HS-5 (cell line): ENCODE data around the gene SUCO.
"Not testable (repeated sequence)": the region's sequence is repeated elsewhere in the genome, so short reads cannot be mapped to it uniquely, and the experiment has no call there.

Experiments used
- DNase-seq: peaks from one replicate; pipeline ENCODE4 v3.0.0-alpha.2; 2012; ENCODE audit warnings: low read depth

The SUCO gene, protein sequence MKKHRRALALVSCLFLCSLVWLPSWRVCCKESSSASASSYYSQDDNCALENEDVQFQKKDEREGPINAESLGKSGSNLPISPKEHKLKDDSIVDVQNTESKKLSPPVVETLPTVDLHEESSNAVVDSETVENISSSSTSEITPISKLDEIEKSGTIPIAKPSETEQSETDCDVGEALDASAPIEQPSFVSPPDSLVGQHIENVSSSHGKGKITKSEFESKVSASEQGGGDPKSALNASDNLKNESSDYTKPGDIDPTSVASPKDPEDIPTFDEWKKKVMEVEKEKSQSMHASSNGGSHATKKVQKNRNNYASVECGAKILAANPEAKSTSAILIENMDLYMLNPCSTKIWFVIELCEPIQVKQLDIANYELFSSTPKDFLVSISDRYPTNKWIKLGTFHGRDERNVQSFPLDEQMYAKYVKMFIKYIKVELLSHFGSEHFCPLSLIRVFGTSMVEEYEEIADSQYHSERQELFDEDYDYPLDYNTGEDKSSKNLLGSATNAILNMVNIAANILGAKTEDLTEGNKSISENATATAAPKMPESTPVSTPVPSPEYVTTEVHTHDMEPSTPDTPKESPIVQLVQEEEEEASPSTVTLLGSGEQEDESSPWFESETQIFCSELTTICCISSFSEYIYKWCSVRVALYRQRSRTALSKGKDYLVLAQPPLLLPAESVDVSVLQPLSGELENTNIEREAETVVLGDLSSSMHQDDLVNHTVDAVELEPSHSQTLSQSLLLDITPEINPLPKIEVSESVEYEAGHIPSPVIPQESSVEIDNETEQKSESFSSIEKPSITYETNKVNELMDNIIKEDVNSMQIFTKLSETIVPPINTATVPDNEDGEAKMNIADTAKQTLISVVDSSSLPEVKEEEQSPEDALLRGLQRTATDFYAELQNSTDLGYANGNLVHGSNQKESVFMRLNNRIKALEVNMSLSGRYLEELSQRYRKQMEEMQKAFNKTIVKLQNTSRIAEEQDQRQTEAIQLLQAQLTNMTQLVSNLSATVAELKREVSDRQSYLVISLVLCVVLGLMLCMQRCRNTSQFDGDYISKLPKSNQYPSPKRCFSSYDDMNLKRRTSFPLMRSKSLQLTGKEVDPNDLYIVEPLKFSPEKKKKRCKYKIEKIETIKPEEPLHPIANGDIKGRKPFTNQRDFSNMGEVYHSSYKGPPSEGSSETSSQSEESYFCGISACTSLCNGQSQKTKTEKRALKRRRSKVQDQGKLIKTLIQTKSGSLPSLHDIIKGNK (N-terminal part only)

DNA sequence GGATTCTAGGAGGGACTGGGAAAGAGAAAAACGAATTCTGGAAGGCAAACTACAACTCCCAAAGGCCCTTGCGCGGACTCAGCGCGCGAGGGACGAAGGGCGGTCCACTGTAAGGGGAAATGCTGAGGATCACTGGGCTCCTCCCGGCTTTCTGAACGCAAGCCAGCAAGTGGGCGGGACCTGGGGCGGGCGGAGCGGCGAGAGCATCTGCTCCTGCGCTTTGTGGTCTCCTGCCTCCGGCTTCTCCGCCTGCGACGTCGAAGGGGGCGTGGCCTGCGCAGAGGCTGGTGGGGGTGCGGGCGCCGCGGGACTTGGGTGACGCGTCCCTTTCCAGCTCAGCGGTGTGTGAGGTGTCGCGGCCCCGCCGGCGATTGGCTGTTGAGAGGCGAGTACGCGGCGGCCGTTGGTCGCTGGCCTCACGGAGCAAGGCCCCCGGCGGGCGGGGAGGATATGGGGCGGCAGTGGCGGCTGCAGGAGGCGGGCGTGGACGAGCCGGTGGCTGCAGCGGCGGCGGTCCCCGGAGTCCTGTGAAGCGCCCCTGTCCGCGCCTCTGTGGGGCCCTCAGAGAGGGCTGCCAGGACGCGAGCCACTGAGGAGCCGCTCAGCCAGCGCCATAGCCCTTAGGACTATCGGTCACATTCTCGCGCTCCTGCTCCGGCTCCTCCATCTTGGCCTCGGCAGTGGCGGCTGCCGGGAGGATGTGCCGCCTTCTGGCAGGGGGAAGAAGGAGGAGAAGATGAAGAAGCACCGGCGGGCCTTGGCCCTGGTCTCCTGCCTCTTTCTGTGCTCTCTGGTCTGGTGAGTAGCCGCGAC lies at the start of gene SUCO:
TSS of gene SUCO (plus strand) at position 451 of the 813 bp plus-strand sequence. CDS start at position 737, 286 bp downstream.
- no peak for DNase-seq

DNA sequence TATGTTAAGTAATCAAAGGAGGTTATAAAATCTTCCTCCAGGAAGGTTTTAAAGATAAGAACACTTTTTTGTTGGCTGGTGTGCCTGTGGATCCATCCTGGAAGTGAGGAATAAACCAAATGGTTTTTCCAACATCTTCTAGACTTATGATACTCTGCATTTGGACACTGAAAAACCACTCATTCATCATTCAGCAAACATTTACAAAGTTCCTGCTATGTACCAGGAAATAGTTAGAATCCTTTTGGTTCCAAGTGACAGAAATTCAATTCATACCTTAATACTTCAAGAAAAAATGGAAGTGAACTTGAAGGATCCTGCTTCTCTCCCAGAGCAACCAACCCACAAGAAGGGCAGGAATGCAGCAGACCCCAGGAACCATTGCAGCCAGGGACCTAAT lies 49.5 kb upstream of the SUCO start:
- no peak for DNase-seq

DNA sequence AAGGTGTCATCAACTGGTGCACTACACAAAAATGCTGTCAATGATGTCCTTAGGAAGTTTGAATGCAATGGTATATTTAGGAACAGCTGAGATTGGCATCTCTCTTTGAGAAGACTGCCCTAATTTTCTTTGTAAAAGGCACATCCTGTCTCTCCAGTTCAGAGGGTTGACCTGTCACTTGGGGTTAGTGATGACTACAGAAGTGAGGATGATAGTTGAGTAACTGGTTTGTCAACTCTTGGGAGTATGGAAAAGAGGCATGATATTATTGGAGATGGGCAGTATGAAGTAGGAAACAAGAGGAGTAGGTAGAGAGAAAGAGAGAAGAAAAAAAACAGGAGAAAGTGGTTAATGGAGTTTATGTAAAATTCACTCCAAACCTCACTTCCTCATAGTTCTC lies 48.7 kb upstream of the SUCO start:
- no peak for DNase-seq

DNA sequence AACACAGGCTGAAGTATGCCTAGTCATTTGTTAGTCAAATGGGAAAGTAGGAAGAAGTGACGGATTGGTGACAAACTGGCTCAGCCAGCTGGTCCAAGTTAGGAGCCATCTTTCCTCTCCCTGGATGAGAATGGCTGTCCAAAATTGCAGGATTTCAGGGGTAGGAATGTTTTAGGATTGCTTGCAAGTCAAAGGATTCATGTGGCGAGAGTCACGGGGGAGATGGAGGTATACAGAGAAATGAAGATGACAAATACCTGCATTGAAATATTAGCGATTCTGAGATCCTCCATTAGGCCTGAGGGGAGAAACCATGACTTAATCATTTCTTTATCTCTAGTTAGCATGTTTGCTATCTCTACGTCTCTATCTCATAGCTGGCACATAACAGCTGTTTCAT lies 47.3 kb upstream of the SUCO start:
- DNase-seq, result no peak

DNA sequence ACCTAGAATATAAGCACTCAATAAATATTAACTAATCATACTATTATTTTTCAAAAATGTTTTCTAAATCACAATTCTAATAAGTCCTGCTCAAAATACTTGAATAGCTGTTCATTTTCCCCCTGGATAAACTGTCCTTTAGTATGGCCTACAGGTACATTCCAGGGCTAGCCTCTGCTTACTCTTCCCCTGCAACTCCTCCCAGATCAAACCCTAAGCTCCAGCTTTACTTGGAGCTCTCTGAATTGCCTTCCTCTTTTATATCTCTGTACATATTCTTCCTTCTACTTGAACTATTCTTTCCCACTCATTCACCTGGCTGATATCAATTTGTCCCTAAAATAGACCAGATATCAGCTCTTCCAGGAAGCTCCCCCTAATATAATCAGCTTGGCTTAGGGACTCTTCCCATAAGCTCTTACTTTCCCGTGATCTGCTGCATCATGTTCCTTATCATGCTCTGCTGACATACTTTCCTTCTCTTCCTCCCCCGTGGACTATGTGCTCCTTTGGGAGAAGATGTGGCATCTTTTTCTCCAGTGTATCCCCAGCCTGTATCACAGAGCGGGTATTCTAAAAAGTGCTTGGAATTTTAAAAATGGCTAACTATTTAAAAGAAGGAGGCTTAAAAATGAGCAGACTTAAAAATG lies 46.0 kb upstream of the SUCO start:
- no peak for DNase-seq

DNA sequence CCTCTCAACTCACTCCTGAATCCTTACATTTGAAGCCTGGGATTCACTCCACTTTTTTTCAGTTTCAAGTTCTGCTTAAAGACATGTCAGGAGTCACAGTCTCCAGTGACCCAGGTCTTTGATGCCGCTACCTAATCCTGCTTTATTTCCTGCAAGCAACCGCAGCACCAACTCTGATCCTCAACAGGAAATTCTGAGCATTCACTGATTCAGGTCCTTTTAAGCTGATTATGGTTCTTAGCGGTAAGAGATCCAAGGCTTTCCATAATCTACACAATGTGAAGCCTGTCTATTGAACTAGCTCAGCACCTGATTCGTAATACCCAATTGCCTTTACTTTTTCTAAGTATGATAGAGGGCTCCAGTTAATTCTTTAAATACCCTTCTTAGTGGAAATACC lies 45.4 kb upstream of the SUCO start:
- DNase-seq, result no peak

DNA sequence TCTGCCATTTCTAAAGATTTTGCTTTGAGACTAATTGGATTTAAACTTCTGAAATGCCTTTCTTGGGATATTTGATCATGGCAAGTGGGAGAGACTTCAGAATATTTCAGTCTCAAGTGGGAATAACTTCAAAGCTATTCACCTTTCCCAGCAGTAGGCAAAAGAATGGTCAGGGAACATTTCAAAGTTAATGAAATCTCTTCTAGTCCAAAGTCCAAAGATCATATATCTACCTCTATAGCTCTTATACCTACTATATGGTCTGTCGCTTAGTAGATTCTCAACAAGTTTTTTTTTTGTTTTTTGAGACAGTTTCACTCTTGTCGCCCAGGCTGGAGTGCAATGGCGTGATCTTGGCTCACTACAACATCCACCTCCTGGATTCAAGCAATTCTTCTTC lies 44.6 kb upstream of the SUCO start:
- DNase-seq, result no peak

DNA sequence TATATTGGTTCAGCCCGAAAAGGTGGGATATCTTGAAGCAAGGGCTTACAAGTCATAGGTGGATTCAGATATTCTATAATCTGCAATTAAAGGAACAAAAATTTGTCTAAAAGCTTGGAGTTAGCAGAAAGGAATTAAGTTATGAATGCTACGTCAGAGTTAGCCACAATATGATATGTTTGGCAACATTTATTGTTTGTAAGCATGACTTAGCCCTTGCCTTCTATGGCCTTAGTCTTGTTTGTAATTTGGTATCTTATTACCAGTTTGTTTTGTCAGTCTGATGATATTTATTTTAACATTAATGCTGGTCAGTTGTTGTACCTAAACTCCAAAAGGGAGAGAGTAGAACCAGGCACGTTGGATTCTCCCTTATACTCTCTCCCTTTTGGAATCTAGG lies 43.1 kb upstream of the SUCO start:
- no peak for DNase-seq

DNA sequence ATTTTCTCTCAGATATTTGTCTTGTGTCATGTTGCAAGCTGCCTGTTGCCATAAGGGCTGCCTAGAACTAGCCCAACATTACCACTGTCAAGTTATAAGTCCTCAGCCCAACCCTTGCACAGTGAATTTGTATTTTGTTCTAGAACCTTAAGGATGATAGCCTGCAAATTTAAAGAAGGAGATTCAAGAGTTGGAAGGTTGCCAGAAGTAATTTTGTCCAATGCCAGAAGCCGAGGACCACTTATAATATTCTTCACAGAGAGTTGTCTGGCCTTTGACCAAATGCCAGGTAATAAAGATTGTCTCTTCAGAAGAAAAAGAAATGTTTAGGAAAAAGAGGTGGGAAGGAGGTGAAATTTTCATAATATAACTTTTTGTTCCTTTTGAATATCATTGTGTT lies 40.5 kb upstream of the SUCO start:
- no peak for DNase-seq

DNA sequence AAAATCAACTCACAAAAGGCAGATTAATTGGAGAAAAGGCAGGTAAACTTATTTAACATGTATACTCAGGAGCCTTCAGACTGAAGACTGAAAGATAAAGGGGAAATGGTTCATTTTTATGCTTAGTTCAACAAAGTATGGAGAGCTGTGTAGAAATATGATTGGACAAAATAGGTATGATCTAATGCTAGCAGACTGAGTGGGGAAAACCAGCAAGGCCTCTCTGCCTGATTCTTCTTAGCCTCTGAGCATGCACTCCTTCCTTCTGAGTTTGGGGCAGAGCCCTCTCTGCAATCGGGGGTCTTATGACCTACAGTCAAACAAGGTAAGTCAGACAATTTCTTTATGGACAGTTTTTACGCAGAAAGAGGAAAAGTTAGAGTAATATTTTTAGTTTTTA lies 38.8 kb upstream of the SUCO start:
- no peak for DNase-seq

DNA sequence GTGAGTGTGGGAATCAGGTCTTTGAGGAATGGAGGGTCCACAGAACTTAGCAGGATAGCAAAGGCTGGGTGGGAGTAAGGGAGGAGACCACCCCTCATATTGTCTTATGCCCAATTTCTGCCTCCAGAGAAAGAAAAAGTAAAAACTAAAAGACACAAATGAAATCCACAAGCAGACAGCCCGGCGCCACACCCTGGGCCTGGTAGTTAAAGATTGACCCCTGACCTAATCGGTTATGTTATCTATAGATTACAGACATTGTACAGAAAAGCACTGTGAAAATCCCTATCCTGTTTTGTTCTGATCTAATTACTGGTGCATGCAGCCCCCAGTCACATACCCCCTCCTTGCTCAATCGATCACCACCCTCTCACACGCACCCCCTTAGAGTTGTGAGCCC lies 36.8 kb upstream of the SUCO start:
- not testable (repeated sequence) for DNase-seq

DNA sequence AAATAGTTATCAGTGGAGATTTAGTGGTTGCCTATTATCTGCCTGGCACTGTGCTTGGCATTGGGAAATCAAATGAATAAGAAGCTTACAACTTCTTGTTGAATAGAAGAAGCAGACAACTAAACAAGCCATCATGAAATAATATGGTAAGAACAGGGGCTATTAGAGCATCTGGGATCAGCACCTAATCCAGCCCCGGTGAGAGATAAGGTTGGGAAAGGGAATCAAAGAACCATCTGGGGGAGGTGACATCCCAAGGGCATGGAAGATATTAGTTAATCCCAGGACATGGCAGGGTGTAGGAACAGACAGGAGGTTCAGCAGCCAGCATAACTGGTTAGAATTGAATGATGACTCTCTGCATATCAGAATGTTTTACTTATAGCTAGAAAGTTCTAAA lies 36.3 kb upstream of the SUCO start:
- DNase-seq, result no peak

DNA sequence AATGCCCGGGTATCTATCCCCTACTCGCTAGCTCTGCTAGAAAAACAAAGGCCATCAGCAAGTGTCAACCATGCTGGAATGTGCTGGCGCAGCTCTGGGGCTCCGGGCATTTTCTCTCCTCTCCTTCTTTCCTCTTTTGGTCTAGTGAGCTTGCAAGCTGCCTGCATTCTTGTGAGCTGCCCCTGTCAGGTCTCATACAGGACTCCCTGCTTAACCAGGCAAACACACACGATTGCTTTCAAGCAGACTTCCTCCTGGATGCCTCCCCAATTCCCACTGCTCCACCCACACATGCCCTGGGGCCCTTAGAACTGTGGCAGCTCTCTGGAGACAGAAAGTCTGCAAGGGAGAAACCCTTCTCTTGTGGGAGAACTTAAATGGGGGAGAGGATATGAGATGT lies 35.7 kb upstream of the SUCO start:
- no peak for DNase-seq

DNA sequence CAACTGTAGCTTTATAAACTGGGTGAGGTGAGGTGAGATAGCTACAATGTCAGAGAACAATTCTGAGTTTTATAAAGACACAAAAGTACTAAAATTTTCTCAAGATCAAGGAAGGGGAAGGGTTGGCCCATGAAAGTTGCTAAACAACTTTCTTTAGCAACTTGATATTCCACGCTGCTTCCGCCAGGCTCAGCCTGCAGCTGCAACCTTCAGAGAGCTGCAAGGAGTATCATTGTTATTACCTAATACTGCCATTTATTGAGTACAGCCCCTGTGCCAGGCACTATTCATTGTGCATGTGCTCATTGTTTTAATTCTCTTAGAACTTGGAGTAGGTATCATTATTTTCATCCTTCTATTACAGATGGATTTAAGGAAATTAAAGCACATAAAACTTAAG lies 34.1 kb upstream of the SUCO start:
- no peak for DNase-seq

DNA sequence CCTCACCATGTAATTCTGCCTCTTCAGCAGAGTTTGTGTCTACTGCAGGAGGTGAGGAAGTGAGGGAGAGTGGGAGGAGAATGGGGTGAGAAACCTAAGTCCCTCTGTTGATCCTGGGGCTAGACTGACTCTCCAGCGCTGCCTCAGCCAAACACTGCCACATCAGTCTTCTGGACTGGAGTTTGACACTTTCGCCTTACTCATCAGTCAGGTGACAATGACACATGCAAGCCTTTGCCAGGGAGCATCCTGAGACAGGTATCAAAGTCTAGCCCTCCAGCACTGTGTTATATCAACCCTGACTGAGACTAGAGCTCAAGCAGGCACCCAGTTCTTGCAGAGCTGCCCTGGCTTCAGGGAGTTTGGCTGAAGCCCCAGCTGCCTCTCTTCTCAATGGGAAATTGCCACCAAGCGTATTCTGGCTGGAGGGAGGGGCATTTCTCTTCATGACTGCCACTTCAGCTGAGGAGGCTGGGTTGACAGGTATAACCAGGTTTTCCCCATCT lies 33.3 kb upstream of the SUCO start:
- DNase-seq, result no peak

DNA sequence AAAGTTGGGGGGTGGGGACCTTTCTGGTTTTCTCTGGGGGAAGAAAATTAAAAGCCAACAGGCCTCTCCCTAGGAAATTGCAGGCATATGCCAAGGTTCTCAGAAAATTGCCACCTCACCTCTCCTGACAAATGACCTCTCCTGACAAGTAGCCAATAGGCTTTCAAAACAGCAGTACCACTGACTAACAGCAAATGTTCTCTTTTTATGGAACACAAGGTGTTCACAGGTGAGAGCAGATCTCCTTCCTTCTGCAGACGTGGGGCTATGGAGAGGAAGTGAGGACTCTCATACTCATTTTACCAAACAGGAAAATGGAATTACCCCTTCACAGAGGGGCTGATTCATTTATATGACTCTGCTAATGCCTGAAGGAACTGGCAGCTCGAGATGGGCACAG lies 32.7 kb upstream of the SUCO start:
- DNase-seq, result no peak

DNA sequence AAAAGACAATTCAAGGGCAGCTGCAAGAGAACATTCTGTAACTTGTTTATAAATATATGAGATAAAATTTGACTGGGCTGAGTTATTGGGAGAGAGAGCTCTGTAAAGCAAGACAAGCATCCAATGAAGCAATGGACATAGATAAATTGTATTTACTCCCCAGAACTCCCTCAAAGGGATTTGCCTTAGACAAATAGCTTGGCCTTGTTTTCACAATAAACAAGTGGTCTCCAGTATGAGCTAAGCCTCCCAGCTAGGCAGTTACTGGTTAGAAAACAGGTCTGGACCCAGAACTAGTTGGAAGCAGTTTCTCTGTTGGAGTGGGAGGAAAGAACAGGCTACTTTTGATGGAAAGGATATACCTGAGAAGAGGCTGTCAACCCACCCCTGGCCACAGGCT lies 25.2 kb upstream of the SUCO start:
- DNase-seq, result no peak

DNA sequence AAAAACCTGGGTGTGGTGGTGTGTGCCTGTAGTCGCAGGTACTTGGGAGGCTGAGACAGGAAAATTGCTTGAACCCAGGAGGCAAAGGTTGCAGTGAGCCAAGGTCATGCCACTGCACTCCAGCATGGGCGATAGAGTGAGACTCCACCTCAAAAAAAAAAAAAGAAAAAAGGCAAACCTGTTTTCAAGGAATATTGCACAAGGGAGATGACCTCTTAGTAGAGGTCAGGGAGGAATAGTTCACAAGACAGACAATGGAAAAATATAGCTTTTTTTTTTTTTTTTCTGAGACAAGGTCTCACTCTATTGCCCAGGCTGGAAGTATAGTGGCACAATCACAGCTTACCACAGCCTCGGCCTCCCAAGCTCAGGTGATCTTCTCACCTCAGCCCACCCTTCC lies 22.5 kb upstream of the SUCO start:
- DNase-seq, result no peak

DNA sequence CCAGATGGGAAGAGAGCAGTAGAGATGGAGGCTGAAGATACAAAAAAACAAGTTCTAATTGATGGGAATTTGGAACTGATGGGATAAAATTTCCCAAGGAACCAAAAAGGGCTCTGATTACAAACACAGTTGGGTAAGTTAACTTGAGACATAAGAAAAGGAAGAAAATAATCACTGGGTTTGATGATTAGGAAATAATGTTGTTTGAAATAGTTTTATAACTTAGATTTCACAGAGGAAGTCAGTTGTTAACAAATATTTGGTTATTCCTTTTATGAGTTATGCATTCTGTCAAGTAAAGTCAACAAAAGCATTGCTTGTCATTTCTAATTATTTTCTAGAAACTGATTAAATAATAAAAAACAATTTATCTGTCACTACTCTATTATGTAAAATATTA lies 20.4 kb upstream of the SUCO start:
- DNase-seq, result no peak

DNA sequence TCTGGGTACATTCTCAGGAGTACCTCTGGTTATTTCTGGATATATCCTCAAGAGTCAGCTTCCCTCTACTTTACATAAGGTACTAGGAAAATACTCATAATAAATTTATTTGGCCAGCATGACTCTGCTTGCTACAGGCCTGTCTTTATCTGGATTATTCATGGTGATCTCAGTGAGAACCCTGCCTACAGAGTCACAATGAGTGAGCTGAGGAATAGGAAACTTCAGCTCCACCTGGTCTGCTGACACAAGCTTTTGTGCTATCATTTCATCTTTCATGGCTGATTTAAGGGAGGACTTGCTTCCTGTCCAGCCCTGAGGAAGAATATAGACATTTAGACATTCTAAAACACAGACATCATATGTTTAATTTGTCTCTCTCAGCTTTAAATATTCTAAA lies 19.5 kb upstream of the SUCO start:
- DNase-seq, result no peak

DNA sequence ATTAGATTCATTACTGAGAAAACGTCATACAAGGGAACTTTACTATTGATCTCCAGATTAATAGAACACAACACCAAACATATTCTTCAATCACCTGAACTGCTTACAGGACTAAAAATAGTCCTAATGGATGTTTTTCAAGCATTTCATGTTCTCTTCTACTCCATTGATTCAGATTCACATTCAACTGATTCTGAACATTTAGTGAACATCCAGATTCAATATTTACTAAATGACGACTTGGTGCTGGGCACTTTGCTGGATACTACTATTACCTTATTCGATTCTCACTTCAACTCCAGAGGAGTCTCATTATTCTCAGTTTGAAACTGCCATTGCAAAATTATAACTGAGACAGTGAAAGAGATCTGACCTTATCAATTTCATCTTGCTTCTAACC lies 18.8 kb upstream of the SUCO start:
- DNase-seq, result no peak
